Measurements from ENCODE around the gene RANGRF.

RANGRF gene

DNA sequence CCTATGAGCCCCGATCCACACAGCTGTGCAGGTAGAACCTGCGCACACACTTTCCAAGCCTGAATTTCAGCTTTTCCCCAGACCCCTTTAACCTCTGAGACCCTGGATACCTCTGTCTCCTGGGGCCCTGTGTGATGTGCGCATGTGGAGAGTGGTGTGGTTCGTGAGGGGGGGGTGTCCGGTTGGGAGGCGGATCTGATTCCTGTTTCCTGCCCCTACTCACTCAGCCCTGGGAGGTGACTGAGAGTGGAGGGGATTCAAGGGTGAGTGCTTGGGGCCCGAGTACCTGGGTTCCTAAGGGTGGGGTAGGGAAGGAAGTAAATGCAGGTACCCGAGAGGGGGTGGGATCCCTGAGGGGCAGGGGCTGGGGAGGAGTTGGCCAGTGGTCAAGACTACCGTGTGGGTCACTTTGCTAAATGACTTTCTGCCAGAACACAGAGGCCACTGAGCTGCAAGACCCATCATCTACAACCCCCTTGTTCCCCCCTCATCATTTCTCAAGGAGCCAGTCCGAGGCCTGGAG, 22.2 kb downstream of the RANGRF start:
- H4K20me1 ChIP-seq (ENCODE audit: insufficient read depth, low read length), result no peaks in the 10 kb centered on the region
- H3K27ac ChIP-seq (ENCODE audit: low read length), result no peak overlapping the region
- H3K9ac ChIP-seq (ENCODE audit: low read length), result no peak overlapping the region
- TF ChIP-seq EZH2 (optimal IDR thresholded peaks at IDR 0.05; ENCODE audit: low read depth, low read length), result no peak
- no peaks in the 10 kb centered on the region for H3K4me1 ChIP-seq (ENCODE audit: low read length)
- H3K4me2 ChIP-seq (ENCODE audit: low read depth, low read length), result no peak overlapping the region
- H3K9me3 ChIP-seq (replicated peaks; ENCODE audit: insufficient read depth, low read length), result no peaks in the 10 kb centered on the region
- no peaks in the 10 kb centered on the region for H3F3A ChIP-seq (ENCODE audit: insufficient read depth, low read length)
- no peaks in the 10 kb centered on the region for H3K79me2 ChIP-seq (ENCODE audit: low read length)
- H3K9me2 ChIP-seq (replicated peaks; ENCODE audit: insufficient read depth, low read length), result no peaks in the 10 kb centered on the region
- no peaks in the 10 kb centered on the region for H3K36me3 ChIP-seq (replicated peaks; ENCODE audit: insufficient read depth, low read length)
- H2AFZ ChIP-seq (ENCODE audit: low read length), result no peak overlapping the region
- no peak for DNase-seq
- no peak overlapping the region for H3K4me3 ChIP-seq (ENCODE audit: low read length)
- H3K27me3 ChIP-seq (replicated peaks; ENCODE audit: insufficient read depth, low read length), result peaks cover 58% of the 10 kb centered on the region

DNA sequence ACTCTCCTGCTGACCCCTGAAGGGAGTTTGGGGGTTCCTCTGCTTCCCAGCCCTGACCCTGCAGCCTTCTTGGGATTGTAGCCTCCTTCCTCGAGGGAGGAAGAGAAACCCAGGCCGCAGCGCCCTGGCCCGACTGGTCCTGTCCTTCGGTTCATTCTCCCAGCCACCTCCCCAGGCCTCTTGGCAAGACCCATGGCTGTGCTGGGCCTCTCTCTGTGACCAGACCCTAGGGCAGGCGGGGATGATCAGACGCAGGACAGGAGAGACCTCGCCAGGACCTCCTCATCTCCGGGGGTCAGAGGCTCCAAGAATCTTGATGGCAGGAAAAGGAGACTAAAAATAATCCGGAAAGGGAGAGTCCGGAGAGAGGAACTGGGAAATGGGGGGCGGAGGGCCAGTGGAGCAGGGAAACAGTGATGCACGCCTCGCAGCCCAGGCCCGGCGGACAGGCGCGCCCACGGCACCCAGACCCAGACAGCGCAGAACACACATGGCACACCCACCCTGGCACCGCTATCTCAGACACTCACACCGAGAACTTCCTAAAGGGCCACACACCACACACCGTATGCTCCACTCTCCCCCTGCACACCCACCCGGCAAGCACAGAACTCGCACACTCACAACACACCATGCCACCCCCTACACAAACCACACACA, 22.8 kb downstream of the RANGRF start:
- Histone ChIP-seq H3K9me2 (replicated peaks; ENCODE audit: insufficient read depth, low read length) (no peaks in the 10 kb centered on the region), H3K27ac (ENCODE audit: low read length) (no peak overlapping the region), H3F3A (ENCODE audit: insufficient read depth, low read length) (no peaks in the 10 kb centered on the region), H3K4me1 (ENCODE audit: low read length) (no peaks in the 10 kb centered on the region), H3K9ac (ENCODE audit: low read length) (no peak overlapping the region), H3K4me3 (ENCODE audit: low read length) (no peak overlapping the region), H3K36me3 (replicated peaks; ENCODE audit: insufficient read depth, low read length) (no peaks in the 10 kb centered on the region), H3K27me3 (replicated peaks; ENCODE audit: insufficient read depth, low read length) (peaks cover 64% of the 10 kb centered on the region), H2AFZ (ENCODE audit: low read length) (no peak overlapping the region), H3K4me2 (ENCODE audit: low read depth, low read length) (no peak overlapping the region), H3K79me2 (ENCODE audit: low read length) (no peaks in the 10 kb centered on the region), H4K20me1 (ENCODE audit: insufficient read depth, low read length) (no peaks in the 10 kb centered on the region), H3K9me3 (replicated peaks; ENCODE audit: insufficient read depth, low read length) (no peaks in the 10 kb centered on the region)
- TF ChIP-seq, protein P1, sequence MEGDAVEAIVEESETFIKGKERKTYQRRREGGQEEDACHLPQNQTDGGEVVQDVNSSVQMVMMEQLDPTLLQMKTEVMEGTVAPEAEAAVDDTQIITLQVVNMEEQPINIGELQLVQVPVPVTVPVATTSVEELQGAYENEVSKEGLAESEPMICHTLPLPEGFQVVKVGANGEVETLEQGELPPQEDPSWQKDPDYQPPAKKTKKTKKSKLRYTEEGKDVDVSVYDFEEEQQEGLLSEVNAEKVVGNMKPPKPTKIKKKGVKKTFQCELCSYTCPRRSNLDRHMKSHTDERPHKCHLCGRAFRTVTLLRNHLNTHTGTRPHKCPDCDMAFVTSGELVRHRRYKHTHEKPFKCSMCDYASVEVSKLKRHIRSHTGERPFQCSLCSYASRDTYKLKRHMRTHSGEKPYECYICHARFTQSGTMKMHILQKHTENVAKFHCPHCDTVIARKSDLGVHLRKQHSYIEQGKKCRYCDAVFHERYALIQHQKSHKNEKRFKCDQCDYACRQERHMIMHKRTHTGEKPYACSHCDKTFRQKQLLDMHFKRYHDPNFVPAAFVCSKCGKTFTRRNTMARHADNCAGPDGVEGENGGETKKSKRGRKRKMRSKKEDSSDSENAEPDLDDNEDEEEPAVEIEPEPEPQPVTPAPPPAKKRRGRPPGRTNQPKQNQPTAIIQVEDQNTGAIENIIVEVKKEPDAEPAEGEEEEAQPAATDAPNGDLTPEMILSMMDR (IDR thresholded peaks at IDR 0.05; ENCODE audit: low read length), result no peak
- DNase-seq, result no peak

DNA sequence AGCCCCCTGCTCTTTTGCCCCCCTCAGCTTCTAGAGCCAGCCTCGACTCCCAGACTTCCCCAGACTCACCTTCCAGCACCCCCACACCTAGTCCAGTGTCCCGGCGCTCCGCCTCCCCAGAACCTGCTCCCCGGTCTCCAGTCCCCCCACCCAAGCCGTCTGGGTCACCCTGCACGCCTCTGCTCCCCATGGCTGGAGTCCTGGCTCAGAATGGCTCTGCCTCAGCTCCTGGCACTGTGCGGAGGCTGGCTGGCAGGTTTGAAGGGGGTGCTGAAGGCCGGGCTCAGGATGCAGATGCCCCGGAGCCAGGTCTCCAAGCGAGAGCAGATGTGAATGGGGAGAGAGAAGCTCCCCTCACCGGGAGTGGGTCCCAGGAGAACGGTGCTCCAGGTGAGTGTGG, 23.8 kb downstream of the RANGRF start:
- no peak overlapping the region for H3K4me2 ChIP-seq (ENCODE audit: low read depth, low read length)
- H3K4me3 ChIP-seq (ENCODE audit: low read length), result no peak overlapping the region
- H3K79me2 ChIP-seq (ENCODE audit: low read length), result no peaks in the 10 kb centered on the region
- DNase-seq, result no peak
- no peak overlapping the region for H3K27ac ChIP-seq (ENCODE audit: low read length)
- no peaks in the 10 kb centered on the region for H3K36me3 ChIP-seq (replicated peaks; ENCODE audit: insufficient read depth, low read length)
- TF ChIP-seq, protein P1 (IDR thresholded peaks at IDR 0.05; ENCODE audit: low read length), result no peak
- TF ChIP-seq EZH2 (optimal IDR thresholded peaks at IDR 0.05; ENCODE audit: low read depth, low read length) (no peak), EZH2phosphoT487 (IDR thresholded peaks at IDR 0.05; ENCODE audit: low read length) (no peak)
- no peaks in the 10 kb centered on the region for H3K9me2 ChIP-seq (replicated peaks; ENCODE audit: insufficient read depth, low read length)
- H2AFZ ChIP-seq (ENCODE audit: low read length), result no peak overlapping the region
- no peaks in the 10 kb centered on the region for H4K20me1 ChIP-seq (ENCODE audit: insufficient read depth, low read length)
- peaks cover 74% of the 10 kb centered on the region for H3K27me3 ChIP-seq (replicated peaks; ENCODE audit: insufficient read depth, low read length)
- H3F3A ChIP-seq (ENCODE audit: insufficient read depth, low read length), result no peaks in the 10 kb centered on the region
- H3K9ac ChIP-seq (ENCODE audit: low read length), result no peak overlapping the region
- H3K4me1 ChIP-seq (ENCODE audit: low read length), result no peaks in the 10 kb centered on the region
- H3K9me3 ChIP-seq (replicated peaks; ENCODE audit: insufficient read depth, low read length), result no peaks in the 10 kb centered on the region
